ENCODE results near the gene HCFC2. TPM values are rescaled to one million over a fixed set of nuclear protein-coding genes. Genes with fewer than 3 reads are reported as not detected.

Gene HCFC2
- total and polyA plus RNA-seq, 2 of the 4 experiments (the other 2 are of a cell fraction) = 12.0 to 34.2 TPM

DNA sequence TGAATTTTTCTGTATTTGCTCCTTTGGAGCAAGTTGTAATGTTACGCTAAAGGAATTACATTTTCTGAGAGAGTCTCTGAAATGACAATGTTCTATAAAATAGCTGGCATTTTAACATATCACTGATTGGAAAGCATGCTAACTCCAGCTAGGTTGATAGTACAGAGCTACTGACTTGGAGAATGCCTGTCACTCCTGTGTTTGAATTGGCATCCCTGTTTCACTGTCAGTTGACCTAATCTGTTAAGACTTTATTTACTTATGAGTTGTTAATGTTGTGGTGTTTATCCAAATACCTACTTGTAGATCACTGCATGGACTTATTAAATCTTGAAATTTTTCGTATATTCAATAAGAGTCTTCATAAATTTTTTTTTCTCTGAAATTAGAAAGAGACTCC is 33.6 kb downstream of the HCFC2 start:
- no TSS peak for BruUV-seq (replicated peaks)
- in situ Hi-C loops (cut with MboI; ENCODE audit: low sequenced_read_pairs) (no loop called here), intact Hi-C loops (cut with micrococcal nuclease) (no loop called here), dilution Hi-C loops (cut with HindIII; ENCODE audit: low sequenced_read_pairs, unreplicated experiment) (no loop called here)
- Histone ChIP-seq H3K27ac (ENCODE audit: insufficient read depth, low read length) (no peak overlapping the region), H3K27me3 (ENCODE audit: control insufficient read depth, insufficient read depth, low read length) (no peaks in the 10 kb centered on the region), H3K9ac (ENCODE audit: low read depth, low read length) (no peak overlapping the region), H4K20me1 (ENCODE audit: insufficient read depth, low read length) (no peaks in the 10 kb centered on the region), H3K4me2 (ENCODE audit: low read depth, low read length) (no peak overlapping the region), H3K4me1 (ENCODE audit: control insufficient read depth, insufficient read depth, low read length) (peaks cover 5% of the 10 kb centered on the region), H3K9me3 (ENCODE audit: control insufficient read depth, insufficient read depth, low read length) (no peaks in the 10 kb centered on the region), H3K56ac (ENCODE audit: extremely low read depth, insufficient read depth, low read length) (no peak overlapping the region), H3K23ac (ENCODE audit: low read depth, low read length) (no peak overlapping the region), H3K4ac (ENCODE audit: low read depth, low read length) (no peak overlapping the region), H2BK15ac (ENCODE audit: low read depth, low read length) (no peak overlapping the region), H4K8ac (ENCODE audit: low read depth in 2 of 2, low read length in 2 of 2) (no peak overlapping the region), H2AK9ac (replicated peaks; ENCODE audit: low read depth, low read length, poor library complexity) (no peak overlapping the region), H3K14ac (replicated peaks; ENCODE audit: low read depth, low read length) (no peak overlapping the region), H2AFZ (replicated peaks; ENCODE audit: low read length, poor library complexity) (no peak overlapping the region), H4K91ac (ENCODE audit: insufficient read depth, low read depth, low read length) (no peak overlapping the region), H2AK5ac (ENCODE audit: low read depth, low read length) (no peak overlapping the region), H4K5ac (ENCODE audit: low read depth, low read length) (no peak overlapping the region; the same call in 1 of the 2 replicates), H3K36me3 (ENCODE audit: control insufficient read depth, insufficient read depth, low read length) (peaks cover 27% of the 10 kb centered on the region), H3K4me3 (ENCODE audit: insufficient read depth, low read depth, low read length) (no peak overlapping the region), H2BK20ac (ENCODE audit: low read depth, low read length) (no peak overlapping the region), H3K18ac (ENCODE audit: low read depth, low read length) (peak overlapping the region; percentile 16; the same call in 1 of the 2 replicates), H3K79me1 (ENCODE audit: low read depth in 1 of 2, low read length in 2 of 2) (peaks cover 8 to 18% of the 10 kb centered on the region in 2 experiments), H2BK5ac (ENCODE audit: low read depth, low read length, poor library complexity, severe bottlenecking) (peak overlapping the region; percentile 70), H2BK120ac (ENCODE audit: low read depth, low read length) (no peak overlapping the region), H3K9me1 (ENCODE audit: insufficient read depth, low read length) (0 out of 2 replicates have a peak, but pooled peaks cover 6% of the 10 kb centered on the region)
- ATAC-seq (ENCODE audit: low read depth) (no peak), DNase-seq (no peak)
- ChIA-PET CTCF (interaction anchor here (1.8 kb wide), 1 partner anchor 11 kb away, joined by 9 read pairs; no protein-coding TSS in a partner anchor), POLR2A (ENCODE audit: unreplicated experiment) (no interaction called here)
- no CpG with 5 or more reads among the region's 2 CpGs for WGBS, 2 experiments (ENCODE audit: extremely low coverage in 2 of 2, insufficient read length in 1 of 2)
- TF ChIP-seq MAZ (IDR thresholded peaks at IDR 0.05; ENCODE audit: borderline replicate concordance, low read depth, low read length) (no peak), FOS (IDR thresholded peaks at IDR 0.05; ENCODE audit: low read depth, low read length) (no peak), SMC3 (IDR thresholded peaks at IDR 0.05; ENCODE audit: low read depth, low read length) (no peak), BHLHE40 (IDR thresholded peaks at IDR 0.05; ENCODE audit: low read depth, low read length) (no peak), CEBPB (IDR thresholded peaks at IDR 0.05; ENCODE audit: low read depth, low read length) (no peak), RCOR1 (IDR thresholded peaks at IDR 0.05; ENCODE audit: insufficient replicate concordance, low read length) (no peak), NFE2L2 (IDR thresholded peaks at IDR 0.05; ENCODE audit: low read depth, low read length) (no peak), MAFK (IDR thresholded peaks at IDR 0.05; ENCODE audit: low read depth, low read length) (no peak), POLR2A (IDR thresholded peaks at IDR 0.05; ENCODE audit: low read depth, low read length) (no peak), RFX5 (IDR thresholded peaks at IDR 0.05; ENCODE audit: low read depth, low read length) (no peak), CHD1 (IDR thresholded peaks at IDR 0.05; ENCODE audit: low read depth, low read length) (no peak)
- TF ChIP-seq, protein P1, sequence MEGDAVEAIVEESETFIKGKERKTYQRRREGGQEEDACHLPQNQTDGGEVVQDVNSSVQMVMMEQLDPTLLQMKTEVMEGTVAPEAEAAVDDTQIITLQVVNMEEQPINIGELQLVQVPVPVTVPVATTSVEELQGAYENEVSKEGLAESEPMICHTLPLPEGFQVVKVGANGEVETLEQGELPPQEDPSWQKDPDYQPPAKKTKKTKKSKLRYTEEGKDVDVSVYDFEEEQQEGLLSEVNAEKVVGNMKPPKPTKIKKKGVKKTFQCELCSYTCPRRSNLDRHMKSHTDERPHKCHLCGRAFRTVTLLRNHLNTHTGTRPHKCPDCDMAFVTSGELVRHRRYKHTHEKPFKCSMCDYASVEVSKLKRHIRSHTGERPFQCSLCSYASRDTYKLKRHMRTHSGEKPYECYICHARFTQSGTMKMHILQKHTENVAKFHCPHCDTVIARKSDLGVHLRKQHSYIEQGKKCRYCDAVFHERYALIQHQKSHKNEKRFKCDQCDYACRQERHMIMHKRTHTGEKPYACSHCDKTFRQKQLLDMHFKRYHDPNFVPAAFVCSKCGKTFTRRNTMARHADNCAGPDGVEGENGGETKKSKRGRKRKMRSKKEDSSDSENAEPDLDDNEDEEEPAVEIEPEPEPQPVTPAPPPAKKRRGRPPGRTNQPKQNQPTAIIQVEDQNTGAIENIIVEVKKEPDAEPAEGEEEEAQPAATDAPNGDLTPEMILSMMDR (conservative IDR thresholded peaks at IDR 0.05; ENCODE audit: low read depth, low read length) = no peak
- TF ChIP-seq, protein P2, sequence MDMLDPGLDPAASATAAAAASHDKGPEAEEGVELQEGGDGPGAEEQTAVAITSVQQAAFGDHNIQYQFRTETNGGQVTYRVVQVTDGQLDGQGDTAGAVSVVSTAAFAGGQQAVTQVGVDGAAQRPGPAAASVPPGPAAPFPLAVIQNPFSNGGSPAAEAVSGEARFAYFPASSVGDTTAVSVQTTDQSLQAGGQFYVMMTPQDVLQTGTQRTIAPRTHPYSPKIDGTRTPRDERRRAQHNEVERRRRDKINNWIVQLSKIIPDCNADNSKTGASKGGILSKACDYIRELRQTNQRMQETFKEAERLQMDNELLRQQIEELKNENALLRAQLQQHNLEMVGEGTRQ (IDR thresholded peaks at IDR 0.05; ENCODE audit: low read depth, low read length) = no peak
- TF ChIP-seq, protein P3, sequence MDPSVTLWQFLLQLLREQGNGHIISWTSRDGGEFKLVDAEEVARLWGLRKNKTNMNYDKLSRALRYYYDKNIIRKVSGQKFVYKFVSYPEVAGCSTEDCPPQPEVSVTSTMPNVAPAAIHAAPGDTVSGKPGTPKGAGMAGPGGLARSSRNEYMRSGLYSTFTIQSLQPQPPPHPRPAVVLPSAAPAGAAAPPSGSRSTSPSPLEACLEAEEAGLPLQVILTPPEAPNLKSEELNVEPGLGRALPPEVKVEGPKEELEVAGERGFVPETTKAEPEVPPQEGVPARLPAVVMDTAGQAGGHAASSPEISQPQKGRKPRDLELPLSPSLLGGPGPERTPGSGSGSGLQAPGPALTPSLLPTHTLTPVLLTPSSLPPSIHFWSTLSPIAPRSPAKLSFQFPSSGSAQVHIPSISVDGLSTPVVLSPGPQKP (IDR thresholded peaks at IDR 0.05; ENCODE audit: borderline replicate concordance, low read depth, low read length) = no peak

Data from IMR-90 (cell line).